ENCODE results near the gene DNHD1. TPM values are rescaled to one million over a fixed set of nuclear protein-coding genes. Genes with fewer than 3 reads are reported as not detected.
A peak's percentile ranks its signal among the peaks of the same experiment; 100 is the strongest.

DNHD1 gene
- total and polyA plus RNA-seq, 9 of the 15 experiments (the other 6 are each of a cell fraction or from before 2014, with no cell fraction given), result 0.82 to 9.7 (median 3.8) TPM

GRCh38 chr11:6604081-6604626 is 107.1 kb downstream of the DNHD1 start (continued):
- TF ChIP-seq ARID3A (IDR thresholded peaks at IDR 0.05; ENCODE audit: borderline replicate concordance, low read depth, low read length) (no peak), ELF2 (CRISPR knock-in tag; IDR thresholded peaks at IDR 0.05) (no peak), PHF8 (IDR thresholded peaks at IDR 0.05; ENCODE audit: borderline replicate concordance, low read length) (no peak), ARNT (IDR thresholded peaks at IDR 0.05) (no peak), CEBPG (CRISPR knock-in tag; IDR thresholded peaks at IDR 0.05) (no peak), CEBPG (tag; conservative IDR thresholded peaks at IDR 0.05 in 1 of 2, IDR thresholded peaks at IDR 0.05 in 1 of 2) (no peak), ZNF766 (CRISPR knock-in tag; conservative IDR thresholded peaks at IDR 0.05) (0 out of 2 replicates have a peak, but pooled peaks have one; percentile 46), DEAF1 (CRISPR knock-in tag; IDR thresholded peaks at IDR 0.05) (0 out of 2 replicates have a peak, but pooled peaks have one; percentile 35), POLR2G (IDR thresholded peaks at IDR 0.05; ENCODE audit: low read depth, low read length) (no peak), STAT6 (CRISPR knock-in tag; IDR thresholded peaks at IDR 0.05) (no peak), HOXB6 (CRISPR knock-in tag; IDR thresholded peaks at IDR 0.05; ENCODE audit: borderline replicate concordance) (no peak), ARHGAP35 (IDR thresholded peaks at IDR 0.05; ENCODE audit: partially characterized antibody) (no peak), ZNF316 (IDR thresholded peaks at IDR 0.05) (no peak), ZNF717 (CRISPR knock-in tag; IDR thresholded peaks at IDR 0.05) (no peak), CTCF (IDR thresholded peaks at IDR 0.05 in 2 of 3, conservative IDR thresholded peaks at IDR 0.05 in 1 of 3; ENCODE audit: insufficient read depth in 2 of 3, low read depth in 1 of 3, low read length in 3 of 3) (peak; percentile 42 to 69 (median 53); a peak in 5 of 6 replicates), ZBED1 (IDR thresholded peaks at IDR 0.05) (no peak), ARID2 (IDR thresholded peaks at IDR 0.05) (no peak), ZNF668 (CRISPR knock-in tag; IDR thresholded peaks at IDR 0.05) (no peak), E2F4 (CRISPR knock-in tag; IDR thresholded peaks at IDR 0.05; ENCODE audit: low read depth) (no peak), RBM22 (IDR thresholded peaks at IDR 0.05; ENCODE audit: low read depth, low read length, poor library complexity, severe bottlenecking) (no peak)
